HCT116 (cell line): Measurements from ENCODE around the gene SELENOH. TPM values are rescaled to one million over a fixed set of nuclear protein-coding genes. Genes with fewer than 3 reads are reported as not detected.

Experiments used
- ATAC-seq: fragments of 200-7000 bp; cut with Tn5 transposase; 2 replicates; pipeline ENCODE4 v1.9.1; 2020; ENCODE audit warnings: mild to moderate bottlenecking, moderate library complexity
- BruUV-seq: library from RNA; stranded (reverse); fragments of 400-500 nt; replicated peaks from 2 replicates; lab custom pipeline; 2021; lab: Mats Ljungman, UMichigan
- CTCF ChIA-PET: fragments of 300-600 bp; sonication (Branson Sonifier 250); formaldehyde crosslinking; loops from one replicate; lab custom pipeline; 2021; ENCODE audit warnings: antibody characterized with exemption; lab: Charles Lee
- POLR2A ChIA-PET: fragments of 300-600, 350-600 bp; sonication (Branson Sonifier 250); formaldehyde crosslinking; loops from one replicate; lab custom pipeline; 2021; ENCODE audit warnings: antibody characterized with exemption; lab: Charles Lee
- RAD21 ChIA-PET, 2 experiments: fragments of 300-600 bp; sonication (Branson Sonifier 250); formaldehyde crosslinking; loops; one replicate each; lab custom pipeline; 2023; ENCODE audit warnings: low total read pairs in 2 of 2; ENCODE audit not compliant: uncharacterized antibody in 2 of 2, unreplicated experiment in 2 of 2, low non-redundant PET in 1 of 2; lab: Charles Lee
- DNase-seq: peaks from one replicate; pipeline ENCODE4 v3.0.0-alpha.2; 2010; ENCODE audit warnings: low read depth, low spot score
- H2AFZ ChIP-seq: fragments of 200-600 bp; shearing (Covaris generic), sonication (generic); 2 replicates; pipeline ENCODE4 v1.6.1; 2017; ENCODE audit warnings: low read depth, mixed run types, mixed read lengths, antibody characterized with exemption, low read length; ENCODE audit not compliant: poor library complexity, severe bottlenecking
- H3K27ac ChIP-seq: 2 replicates; pipeline ENCODE4 v1.5.1; 2012; ENCODE audit warnings: low read depth, low read length
- H3K27me3 ChIP-seq: fragments of 200-600 bp; sonication (generic); 2 replicates; pipeline ENCODE4 v1.6.1; 2016; ENCODE audit warnings: mixed run types, low read length, mixed read lengths; ENCODE audit not compliant: insufficient read depth
- H3K36me3 ChIP-seq, 2 experiments: fragments of 200-500 bp in 1 of 2; fragments of 200-600 bp in 1 of 2; sonication (Bioruptor generic) in 1 of 2; sonication (generic) in 1 of 2; 2 replicates each; pipeline versions ENCODE4 v1.5.1 to v1.6.1; 2014 to 2016; ENCODE audit warnings: low read length in 2 of 2, inconsistent platforms in 1 of 2, mixed read lengths in 1 of 2, mixed run types in 1 of 2; ENCODE audit not compliant: insufficient read depth in 2 of 2, control insufficient read depth in 1 of 2
- H3K4me1 ChIP-seq, 2 experiments: fragments of 200-600 bp in 1 of 2; sonication (generic) in 1 of 2; 2 replicates each; pipeline versions ENCODE4 v1.5.1 to v1.6.1; 2012 to 2017; ENCODE audit warnings: low read length in 2 of 2, inconsistent platforms in 1 of 2, mild to moderate bottlenecking in 1 of 2, mixed read lengths in 1 of 2, mixed run types in 1 of 2, moderate library complexity in 1 of 2; ENCODE audit not compliant: insufficient read depth in 2 of 2, control insufficient read depth in 1 of 2
- H3K4me2 ChIP-seq: fragments of 200-600 bp; sonication (generic); 2 replicates; pipeline ENCODE4 v1.6.1; 2017; ENCODE audit warnings: mixed run types, low read length, mixed read lengths
- H3K4me3 ChIP-seq, 2 experiments: fragments of 200-600 bp in 1 of 2; sonication (generic) in 1 of 2; replicated peaks in 1 of 2; 2 replicates each; pipeline ENCODE4 v1.5.1; 2011 to 2016; ENCODE audit warnings: low read length in 2 of 2, control low read depth in 1 of 2, low read depth in 1 of 2, mild to moderate bottlenecking in 1 of 2, mixed read lengths in 1 of 2, mixed run types in 1 of 2
- H3K79me2 ChIP-seq: fragments of 200-600 bp; sonication (generic); 2 replicates; pipeline ENCODE4 v1.6.1; 2017; ENCODE audit warnings: mild to moderate bottlenecking, mixed run types, low read length, moderate library complexity, mixed read lengths; ENCODE audit not compliant: insufficient read depth
- H3K9ac ChIP-seq: fragments of 200-600 bp; sonication (generic); 2 replicates; pipeline ENCODE4 v1.6.1; 2016; ENCODE audit warnings: low read length, mixed read lengths
- H3K9me2 ChIP-seq: fragments of 200-600 bp; sonication (generic), shearing (Covaris generic); 2 replicates; pipeline ENCODE4 v1.6.1; 2017; ENCODE audit warnings: mixed run types, mild to moderate bottlenecking, moderate library complexity; ENCODE audit not compliant: insufficient read depth
- H3K9me3 ChIP-seq, 2 experiments: fragments of 200-500 bp in 1 of 2; fragments of 200-600 bp in 1 of 2; sonication (Bioruptor generic) in 1 of 2; sonication (generic) in 1 of 2; 2 replicates each; pipeline ENCODE4 v1.6.1; 2014 to 2017; ENCODE audit warnings: low read length in 2 of 2, mixed read lengths in 2 of 2, inconsistent platforms in 1 of 2, low read depth in 1 of 2, mild to moderate bottlenecking in 1 of 2, mixed run types in 1 of 2, moderate library complexity in 1 of 2; ENCODE audit not compliant: control insufficient read depth in 1 of 2, insufficient read depth in 1 of 2
- H4K20me1 ChIP-seq: fragments of 200-600 bp; sonication (generic), shearing (Covaris generic); 2 replicates; pipeline ENCODE4 v1.6.1; 2017; ENCODE audit warnings: mixed run types, mild to moderate bottlenecking, moderate library complexity; ENCODE audit not compliant: insufficient read depth
- EGR1 ChIP-seq: IDR thresholded peaks from 2 replicates; pipeline ENCODE4 v1.6.1; 2012; ENCODE audit warnings: low read depth
- FOSL1 ChIP-seq: IDR thresholded peaks from 2 replicates; pipeline ENCODE4 v1.6.1; 2012; ENCODE audit warnings: low read depth
- RAD21 ChIP-seq: IDR thresholded peaks from 2 replicates; pipeline ENCODE4 v1.6.1; 2012; ENCODE audit warnings: low read depth, mild to moderate bottlenecking
- intact Hi-C: fragments of 100-400 bp; cut with micrococcal nuclease; formaldehyde crosslinking; loops from 2 replicates; pipeline ENCODE4 v1.10.0; 2022
- total RNA-seq: library from RNA; stranded (reverse); gene quantifications from one replicate; pipeline ENCODE4 v1.2.1, GENCODE V29; 2021; ENCODE audit not compliant: unreplicated experiment
- TF ChIP-seq, protein P1 (sequence below), 3 experiments: fragments of 200-600 bp in 1 of 3; sonication (generic) in 1 of 3; IDR thresholded peaks in 2 of 3; conservative IDR thresholded peaks in 1 of 3; 2 replicates each; pipeline ENCODE4 v1.5.1; 2012 to 2017; ENCODE audit warnings: low read depth in 2 of 3, low read length in 2 of 3, antibody characterized with exemption in 1 of 3, borderline replicate concordance in 1 of 3, control low read depth in 1 of 3, mild to moderate bottlenecking in 1 of 3, mixed read lengths in 1 of 3, mixed run types in 1 of 3, moderate library complexity in 1 of 3; ENCODE audit not compliant: insufficient read depth in 1 of 3

The SELENOH gene
- total RNA-seq, 1 experiment from 2014 or later: 194 TPM

GRCh38 chr11:57751676-57752253, 10.5 kb downstream of the SELENOH start, which contains the start of gene BTBD18:
Gene BTBD18, minus strand, starts transcription at chr11:57751819. Its CDS starts 631 bp downstream, at chr11:57751188.
- intact Hi-C loops: loop anchor here (1.0 to 5.0 kb wide), 2 partner anchors 49 to 771 kb away; no protein-coding TSS in a partner anchor
- POLR2A ChIA-PET: interaction anchor here (1.2 to 2.2 kb wide), 5 partner anchors 10 to 48 kb away, joined by 3 to 12 read pairs (median 5); partner anchors contain the start of genes CTNND1 and SELENOH

More at GRCh38 chr11:57751676-57752253, 10.5 kb downstream of the SELENOH start, which contains the start of gene BTBD18:
- H3K27ac ChIP-seq: no peak within 1 kb of the TSS
- H3K9me2 ChIP-seq: no peaks in the 10 kb centered on the region
- H3K4me1 ChIP-seq: peaks cover 0 to 12% of the 10 kb centered on the region in 2 experiments; a peak in 1 of 4 replicates
- BruUV-seq: no TSS peak
- H2AFZ ChIP-seq: no peak within 1 kb of the TSS
- no peaks in the 10 kb centered on the region for H3K36me3 ChIP-seq
- H3K79me2 ChIP-seq: no peaks in the 10 kb centered on the region
- ATAC-seq (peak; percentile 89), DNase-seq (no peak)
- H3K4me2 ChIP-seq: no peak within 1 kb of the TSS
- ChIA-PET CTCF (interaction anchor here (0.8 to 6.2 kb wide), 9 partner anchors 9 to 765 kb away, joined by 3 to 95 read pairs (median 6); partner anchors contain the start of genes CTNND1 and SELENOH), RAD21 (interaction anchor here (0.8 to 2.6 kb wide), 6 partner anchors 9 to 534 kb away, joined by 3 to 19 read pairs (median 4); no protein-coding TSS in a partner anchor)
- no peaks in the 10 kb centered on the region for H3K27me3 ChIP-seq
- no peaks in the 10 kb centered on the region for H3K9me3 ChIP-seq
- no peaks in the 10 kb centered on the region for H4K20me1 ChIP-seq
- no peak within 1 kb of the TSS for H3K9ac ChIP-seq
- TF ChIP-seq, protein P1, sequence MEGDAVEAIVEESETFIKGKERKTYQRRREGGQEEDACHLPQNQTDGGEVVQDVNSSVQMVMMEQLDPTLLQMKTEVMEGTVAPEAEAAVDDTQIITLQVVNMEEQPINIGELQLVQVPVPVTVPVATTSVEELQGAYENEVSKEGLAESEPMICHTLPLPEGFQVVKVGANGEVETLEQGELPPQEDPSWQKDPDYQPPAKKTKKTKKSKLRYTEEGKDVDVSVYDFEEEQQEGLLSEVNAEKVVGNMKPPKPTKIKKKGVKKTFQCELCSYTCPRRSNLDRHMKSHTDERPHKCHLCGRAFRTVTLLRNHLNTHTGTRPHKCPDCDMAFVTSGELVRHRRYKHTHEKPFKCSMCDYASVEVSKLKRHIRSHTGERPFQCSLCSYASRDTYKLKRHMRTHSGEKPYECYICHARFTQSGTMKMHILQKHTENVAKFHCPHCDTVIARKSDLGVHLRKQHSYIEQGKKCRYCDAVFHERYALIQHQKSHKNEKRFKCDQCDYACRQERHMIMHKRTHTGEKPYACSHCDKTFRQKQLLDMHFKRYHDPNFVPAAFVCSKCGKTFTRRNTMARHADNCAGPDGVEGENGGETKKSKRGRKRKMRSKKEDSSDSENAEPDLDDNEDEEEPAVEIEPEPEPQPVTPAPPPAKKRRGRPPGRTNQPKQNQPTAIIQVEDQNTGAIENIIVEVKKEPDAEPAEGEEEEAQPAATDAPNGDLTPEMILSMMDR (IDR thresholded peaks at IDR 0.05 in 2 of 3, conservative IDR thresholded peaks at IDR 0.05 in 1 of 3; ENCODE audit: borderline replicate concordance in 1 of 3, insufficient read depth in 1 of 3, low read depth in 2 of 3, low read length in 2 of 3): peak; percentile 65 to 69 (median 68)
- peak; percentile 77 for TF ChIP-seq RAD21
- no peak for TF ChIP-seq EGR1
- no peak for TF ChIP-seq FOSL1
- no peak within 1 kb of the TSS for H3K4me3 ChIP-seq
